Endothelial cell of umbilical vein (primary cell): ENCODE data around the gene DIP2C. TPM values are rescaled to one million over a fixed set of nuclear protein-coding genes. Genes with fewer than 3 reads are reported as not detected.

Experiments used
- BruUV-seq: library from RNA; stranded (reverse); fragments of 400-500 nt; replicated peaks from 2 replicates; lab custom pipeline; 2021; lab: Mats Ljungman, UMichigan
- CTCF ChIA-PET: fragments of 300-600, 350-600 bp; sonication (Branson Sonifier 250); formaldehyde crosslinking; loops from one replicate; lab custom pipeline; 2021; ENCODE audit warnings: antibody characterized with exemption, inconsistent platforms; lab: Charles Lee
- POLR2A ChIA-PET: fragments of 300-600, 350-600 bp; sonication (Branson Sonifier 250); formaldehyde crosslinking; loops from one replicate; lab custom pipeline; 2021; ENCODE audit warnings: antibody characterized with exemption, inconsistent platforms; lab: Charles Lee
- DNase-seq: peaks from one replicate; pipeline ENCODE4 v3.0.0-alpha.2; 2011; ENCODE audit warnings: low read depth, low spot score
- FAIRE-seq: peaks from 2 replicates; lab custom pipeline; 2011; peaks lifted over from hg19 to GRCh38; lab: Jason Lieb, UNC
- H2AFZ ChIP-seq: 2 replicates; pipeline ENCODE4 v1.6.0; 2012; ENCODE audit warnings: low read depth, low read length, control low read depth, inconsistent platforms
- H3K27ac ChIP-seq: 2 replicates; pipeline ENCODE4 v1.5.1; 2011; ENCODE audit warnings: low read depth, mild to moderate bottlenecking, control low read depth, low read length, moderate library complexity; ENCODE audit not compliant: insufficient read depth
- H3K27me3 ChIP-seq, 2 experiments: 2 replicates each; pipeline versions ENCODE4 v1.6.0 to v1.6.1; 2011; ENCODE audit warnings: low read length in 2 of 2, mixed read lengths in 1 of 2; ENCODE audit not compliant: control insufficient read depth in 2 of 2, insufficient read depth in 2 of 2
- H3K36me3 ChIP-seq, 2 experiments: 2 replicates in 1 of 2; 3 replicates in 1 of 2; pipeline ENCODE4 v1.5.1; 2011; ENCODE audit warnings: low read length in 2 of 2, mild to moderate bottlenecking in 1 of 2, moderate library complexity in 1 of 2; ENCODE audit not compliant: control insufficient read depth in 2 of 2, insufficient read depth in 2 of 2; ENCODE audit errors: extremely low read depth in 1 of 2
- H3K4me1 ChIP-seq: 3 replicates; pipeline ENCODE4 v1.5.1; 2011; ENCODE audit warnings: mild to moderate bottlenecking, low read length; ENCODE audit not compliant: control insufficient read depth, insufficient read depth; ENCODE audit errors: extremely low read depth
- H3K4me2 ChIP-seq: 2 replicates; pipeline ENCODE4 v1.6.1; 2011; ENCODE audit warnings: low read length, control low read depth, mixed read lengths; ENCODE audit not compliant: insufficient read depth
- H3K4me3 ChIP-seq, 3 experiments: fragments of 200-600 bp in 1 of 3; sonication (generic), shearing (Covaris generic) in 1 of 3; replicated peaks in 1 of 3; 2 replicates each; pipeline ENCODE4 v1.5.1; 2011 to 2016; ENCODE audit warnings: control low read depth in 3 of 3, low read length in 3 of 3, mild to moderate bottlenecking in 2 of 3, inconsistent platforms in 1 of 3, low read depth in 1 of 3, moderate library complexity in 1 of 3; ENCODE audit not compliant: insufficient read depth in 1 of 3
- H3K79me2 ChIP-seq: 2 replicates; pipeline ENCODE4 v1.6.0; 2012; ENCODE audit warnings: low read length, inconsistent platforms; ENCODE audit not compliant: control insufficient read depth, insufficient read depth
- H3K9ac ChIP-seq: replicated peaks from 2 replicates; pipeline ENCODE3; 2011; ENCODE audit warnings: low read length, control low read depth; ENCODE audit not compliant: insufficient read depth; ENCODE audit errors: extremely low read depth
- H3K9me1 ChIP-seq: replicated peaks from 3 replicates; pipeline ENCODE4 v1.6.0; 2011; ENCODE audit warnings: mild to moderate bottlenecking, low read length; ENCODE audit not compliant: control insufficient read depth, insufficient read depth; ENCODE audit errors: extremely low read depth
- H3K9me3 ChIP-seq: replicated peaks from 2 replicates; pipeline ENCODE4 v1.5.1; 2012; ENCODE audit warnings: low read length, inconsistent platforms; ENCODE audit not compliant: control insufficient read depth, insufficient read depth
- H4K20me1 ChIP-seq: replicated peaks from 2 replicates; pipeline ENCODE3; 2011; ENCODE audit warnings: mild to moderate bottlenecking, low read length; ENCODE audit not compliant: control insufficient read depth, insufficient read depth; ENCODE audit errors: extremely low read depth
- EZH2 ChIP-seq: IDR thresholded peaks from 2 replicates; pipeline ENCODE4 v1.6.1; 2012; ENCODE audit warnings: borderline replicate concordance, low read depth, mild to moderate bottlenecking, moderate library complexity, low read length, inconsistent platforms; ENCODE audit not compliant: severe bottlenecking
- GATA2 ChIP-seq: IDR thresholded peaks from 2 replicates; pipeline ENCODE4 v1.7.0; 2011; ENCODE audit warnings: low read depth, mild to moderate bottlenecking, moderate library complexity, mixed read lengths, low read length; ENCODE audit not compliant: insufficient read length, insufficient read depth
- JUN ChIP-seq: IDR thresholded peaks from 2 replicates; pipeline ENCODE4 v1.6.1; 2011; ENCODE audit warnings: borderline replicate concordance, low read depth; ENCODE audit not compliant: insufficient read length, insufficient read depth
- dilution Hi-C: fragments of 300-500 bp; cut with MboI; formaldehyde crosslinking; loops from one replicate; pipeline ENCODE4 v1.15.0; 2019; ENCODE audit warnings: low sequenced_read_pairs; ENCODE audit not compliant: extremely low pct_ligation_motif_present
- intact Hi-C: fragments of 100-400 bp; cut with micrococcal nuclease; formaldehyde crosslinking; loops from one replicate; pipeline ENCODE4 v1.10.0; 2022
- polyA plus RNA-seq, 4 experiments: library from polyadenylated mRNA; depleted of rRNA in 3 of 4; stranded (reverse) in 3 of 4; unstranded in 1 of 4; fragments of >200 nt; gene quantifications; 2 replicates each; pipeline versions ENCODE4 v1.2.1 to v1.2.3, GENCODE V29; 2011 to 2012; ENCODE audit warnings: missing spikeins in 1 of 4
- total RNA-seq: library from RNA; stranded (reverse); gene quantifications from 2 replicates; pipeline ENCODE4 v1.2.3, GENCODE V29; 2021
- TF ChIP-seq, protein P1 (sequence below), 2 donors: IDR thresholded peaks; 1 replicate in 1 of 2; 2 replicates in 1 of 2; pipeline ENCODE4 v1.5.1; 2011; ENCODE audit warnings: low read length in 2 of 2, mild to moderate bottlenecking in 2 of 2, moderate library complexity in 2 of 2, control low read depth in 1 of 2, inconsistent platforms in 1 of 2, low read depth in 1 of 2; ENCODE audit not compliant: insufficient read depth in 1 of 2; ENCODE audit errors: extremely low read depth in 1 of 2

DIP2C gene
- total and polyA plus RNA-seq, 2 donors (not counting 3 experiments of a cell fraction or from before 2014, with no cell fraction given): 3.6 to 10.7 TPM

DNA sequence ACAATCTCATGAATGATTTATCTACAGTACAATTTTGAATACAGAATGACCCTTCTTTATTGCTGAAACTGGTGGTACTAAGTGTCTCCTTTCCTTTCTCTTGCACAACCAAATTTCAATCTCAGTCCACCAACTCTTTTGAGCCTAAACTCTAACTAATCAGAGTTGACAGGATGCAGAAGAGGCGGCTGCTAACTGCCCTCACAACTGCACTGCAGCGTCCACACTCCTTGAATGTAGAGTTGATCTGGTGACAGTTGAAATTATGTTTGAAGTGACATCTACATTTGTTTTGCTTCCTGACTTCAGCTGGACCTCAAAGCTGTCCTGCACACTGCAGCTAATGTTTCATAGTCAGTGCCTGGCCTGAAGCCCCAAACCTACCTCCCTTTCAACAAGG, 414.6 kb downstream of the DIP2C start:
- dilution Hi-C loops (no loop called here), intact Hi-C loops (no loop called here)
- Histone ChIP-seq H3K4me3 (no peak overlapping the region), H2AFZ (no peak overlapping the region), H3K4me2 (no peak overlapping the region), H3K4me1 (no peaks in the 10 kb centered on the region), H3K27ac (no peak overlapping the region), H3K9me1 (no peaks in the 10 kb centered on the region), H3K9ac (no peak overlapping the region), H4K20me1 (no peaks in the 10 kb centered on the region), H3K27me3 (no peaks in the 10 kb centered on the region), H3K9me3 (no peaks in the 10 kb centered on the region), H3K36me3 (no peaks in the 10 kb centered on the region), H3K79me2 (no peaks in the 10 kb centered on the region)
- FAIRE-seq (no peak), DNase-seq (no peak)
- BruUV-seq: no TSS peak
- ChIA-PET POLR2A (no interaction called here), CTCF (no interaction called here)
- no peak for TF ChIP-seq GATA2

DNA sequence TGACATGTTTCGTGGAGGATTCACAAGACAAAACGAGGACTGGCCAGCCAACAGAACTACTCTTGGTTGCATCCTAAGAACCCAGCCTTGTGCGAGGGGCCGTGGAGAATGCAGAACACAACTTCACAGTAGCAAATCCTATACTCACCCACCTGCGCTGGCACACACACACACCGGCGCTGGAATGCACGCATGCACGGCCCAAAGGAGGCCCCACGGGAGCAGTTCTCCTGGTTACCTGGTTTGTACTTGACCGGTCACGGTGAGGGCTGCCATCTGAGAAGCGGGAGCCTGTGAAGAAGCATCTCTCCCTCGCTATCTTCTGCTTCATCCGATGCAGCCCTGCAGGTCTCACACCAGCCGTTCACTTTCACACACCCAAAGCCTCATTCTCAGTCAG, 416.4 kb downstream of the DIP2C start:
- ChIA-PET POLR2A (no interaction called here), CTCF (no interaction called here)
- no TSS peak for BruUV-seq

More for the DNA sequence above, 416.4 kb downstream of the DIP2C start:
- Histone ChIP-seq H4K20me1 (no peaks in the 10 kb centered on the region), H3K9ac (no peak overlapping the region), H3K79me2 (no peaks in the 10 kb centered on the region), H3K36me3 (no peaks in the 10 kb centered on the region), H3K27ac (no peak overlapping the region), H3K9me1 (no peaks in the 10 kb centered on the region), H2AFZ (no peak overlapping the region), H3K27me3 (no peaks in the 10 kb centered on the region), H3K4me2 (no peak overlapping the region), H3K4me1 (no peaks in the 10 kb centered on the region), H3K9me3 (no peaks in the 10 kb centered on the region), H3K4me3 (no peak overlapping the region)
- DNase-seq: no peak
- FAIRE-seq: no peak
- TF ChIP-seq GATA2 (no peak), JUN (no peak), EZH2 (no peak)
- TF ChIP-seq, protein P1, sequence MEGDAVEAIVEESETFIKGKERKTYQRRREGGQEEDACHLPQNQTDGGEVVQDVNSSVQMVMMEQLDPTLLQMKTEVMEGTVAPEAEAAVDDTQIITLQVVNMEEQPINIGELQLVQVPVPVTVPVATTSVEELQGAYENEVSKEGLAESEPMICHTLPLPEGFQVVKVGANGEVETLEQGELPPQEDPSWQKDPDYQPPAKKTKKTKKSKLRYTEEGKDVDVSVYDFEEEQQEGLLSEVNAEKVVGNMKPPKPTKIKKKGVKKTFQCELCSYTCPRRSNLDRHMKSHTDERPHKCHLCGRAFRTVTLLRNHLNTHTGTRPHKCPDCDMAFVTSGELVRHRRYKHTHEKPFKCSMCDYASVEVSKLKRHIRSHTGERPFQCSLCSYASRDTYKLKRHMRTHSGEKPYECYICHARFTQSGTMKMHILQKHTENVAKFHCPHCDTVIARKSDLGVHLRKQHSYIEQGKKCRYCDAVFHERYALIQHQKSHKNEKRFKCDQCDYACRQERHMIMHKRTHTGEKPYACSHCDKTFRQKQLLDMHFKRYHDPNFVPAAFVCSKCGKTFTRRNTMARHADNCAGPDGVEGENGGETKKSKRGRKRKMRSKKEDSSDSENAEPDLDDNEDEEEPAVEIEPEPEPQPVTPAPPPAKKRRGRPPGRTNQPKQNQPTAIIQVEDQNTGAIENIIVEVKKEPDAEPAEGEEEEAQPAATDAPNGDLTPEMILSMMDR (IDR thresholded peaks at IDR 0.05; ENCODE audit: extremely low read depth in 1 of 2, insufficient read depth in 1 of 2, low read depth in 1 of 2, low read length in 2 of 2): no peak
- intact Hi-C loops (no loop called here), dilution Hi-C loops (no loop called here)
